NT2/D1 (cell line): ENCODE data around the gene CNTROB.

ENCODE experiments used
- YY1 ChIP-seq: IDR thresholded peaks from 2 replicates; pipeline ENCODE4 v1.6.1; 2011; ENCODE audit not compliant: insufficient read length, insufficient read depth
- ZNF274 ChIP-seq: IDR thresholded peaks from 2 replicates; pipeline ENCODE4 v1.6.1; 2011; ENCODE audit warnings: mild to moderate bottlenecking, low read depth, low read length

- no peak for TF ChIP-seq YY1
- TF ChIP-seq ZNF274: no peak
These were observed 4.4 kb upstream of the CNTROB start for GRCh38 chr17:7927596-7927995.
